Neural progenitor cell (in vitro differentiated cells): ENCODE results near the gene GNL1. TPM values are rescaled to one million over a fixed set of nuclear protein-coding genes. Genes with fewer than 3 reads are reported as not detected.

ENCODE experiments used
- DNase-seq: peaks from one replicate; pipeline ENCODE4 v3.0.0-alpha.2; 2016; ENCODE audit warnings: low spot score
- H2AFZ ChIP-seq: fragments of 200-600 bp; sonication (generic); replicated peaks from 2 replicates; pipeline ENCODE4 v1.6.1; 2016; ENCODE audit warnings: antibody characterized with exemption
- H3F3A ChIP-seq: fragments of 200-600 bp; sonication (generic); 2 replicates; pipeline ENCODE4 v1.6.1; 2016; ENCODE audit warnings: antibody characterized with exemption, low read depth
- H3K27ac ChIP-seq: fragments of 200-600 bp; sonication (generic); 2 replicates; pipeline ENCODE4 v1.5.1; 2016; ENCODE audit warnings: mild to moderate bottlenecking
- H3K27me3 ChIP-seq: fragments of 200-600 bp; sonication (generic); 2 replicates; pipeline ENCODE4 v1.6.1; 2016; ENCODE audit warnings: mild to moderate bottlenecking, moderate library complexity
- H3K36me3 ChIP-seq: fragments of 200-600 bp; sonication (generic); 2 replicates; pipeline ENCODE4 v1.5.1; 2016
- H3K4me1 ChIP-seq: fragments of 200-600 bp; sonication (generic); 2 replicates; pipeline ENCODE4 v1.6.1; 2016; ENCODE audit warnings: mixed run types
- H3K4me2 ChIP-seq: fragments of 200-600 bp; sonication (generic); 2 replicates; pipeline ENCODE4 v1.6.1; 2016
- H3K4me3 ChIP-seq: fragments of 200-600 bp; sonication (generic); 2 replicates; pipeline ENCODE4 v1.5.1; 2016
- H3K79me2 ChIP-seq: fragments of 200-600 bp; sonication (generic); 2 replicates; pipeline ENCODE4 v1.6.1; 2016; ENCODE audit warnings: low read depth
- H3K9ac ChIP-seq: fragments of 200-600 bp; sonication (generic); 2 replicates; pipeline ENCODE4 v1.6.1; 2016
- H3K9me3 ChIP-seq: fragments of 200-600 bp; sonication (generic); 2 replicates; pipeline ENCODE4 v1.5.1; 2016; ENCODE audit warnings: low read depth
- H4K20me1 ChIP-seq: fragments of 200-600 bp; sonication (generic); 2 replicates; pipeline ENCODE4 v1.6.1; 2016; ENCODE audit warnings: low read depth
- H3K27ac Mint-ChIP-seq: 3 replicates; pipeline ENCODE4 v1.8.0; 2021; ENCODE audit warnings: mixed read lengths
- H3K27me3 Mint-ChIP-seq: 2 replicates; pipeline ENCODE4 v1.8.0; 2022; ENCODE audit warnings: low read depth, mild to moderate bottlenecking, inconsistent platforms, moderate library complexity, mixed read lengths; ENCODE audit not compliant: insufficient read depth
- H3K36me3 Mint-ChIP-seq: 3 replicates; pipeline ENCODE4 v1.8.0; 2021; ENCODE audit warnings: mixed read lengths
- H3K4me1 Mint-ChIP-seq: 3 replicates; pipeline ENCODE4 v1.8.0; 2021; ENCODE audit warnings: mixed read lengths
- H3K4me3 Mint-ChIP-seq: 3 replicates; pipeline ENCODE4 v1.8.0; 2021; ENCODE audit warnings: mild to moderate bottlenecking, moderate library complexity, mixed read lengths
- H3K9me3 Mint-ChIP-seq: 3 replicates; pipeline ENCODE4 v1.8.0; 2020; ENCODE audit warnings: mixed read lengths
- CTCF ChIP-seq: fragments of 200-600 bp; sonication (generic); IDR thresholded peaks from 2 replicates; pipeline ENCODE4 v1.5.1; 2017; ENCODE audit warnings: antibody characterized with exemption, mild to moderate bottlenecking
- EZH2 ChIP-seq: fragments of 200-600 bp; sonication (generic); IDR thresholded peaks from 2 replicates; pipeline ENCODE4 v1.6.1; 2017; ENCODE audit warnings: antibody characterized with exemption, mild to moderate bottlenecking, moderate library complexity
- EZH2phosphoT487 ChIP-seq: fragments of 200-600 bp; sonication (generic); IDR thresholded peaks from 2 replicates; pipeline ENCODE4 v1.6.1; 2017; ENCODE audit warnings: antibody characterized with exemption
- total RNA-seq: library from RNA; depleted of rRNA; stranded (reverse); fragments of >200 nt; gene quantifications from 2 replicates; pipeline ENCODE4 v1.2.3, GENCODE V29; 2015; ENCODE audit warnings: low replicate concordance

GNL1 gene
- total RNA-seq, 1 donor from 2014 or later, result 23.7 TPM

GRCh38 chr6:30591008-30591407 is 34.7 kb upstream of the GNL1 start:
- Mint-ChIP-seq H3K4me3 (no peak overlapping the region), H3K4me1 (no peaks in the 10 kb centered on the region), H3K36me3 (peaks cover 42% of the 10 kb centered on the region), H3K27ac (no peak overlapping the region), H3K27me3 (peaks cover 7% of the 10 kb centered on the region), H3K9me3 (no peaks in the 10 kb centered on the region)
- H3K36me3 ChIP-seq, result peaks cover 7% of the 10 kb centered on the region
- H3K4me3 ChIP-seq, result no peak overlapping the region
- peaks cover 16% of the 10 kb centered on the region for H4K20me1 ChIP-seq
- no peaks in the 10 kb centered on the region for H3K4me1 ChIP-seq
- no peak overlapping the region for H3K4me2 ChIP-seq
- no peaks in the 10 kb centered on the region for H3K9me3 ChIP-seq
- no peak overlapping the region for H3K27ac ChIP-seq
- no peak for TF ChIP-seq CTCF
- TF ChIP-seq EZH2, result no peak
- no peak for TF ChIP-seq EZH2phosphoT487
- H2AFZ ChIP-seq, result no peak overlapping the region
- peaks cover 9% of the 10 kb centered on the region for H3K79me2 ChIP-seq
- no peak overlapping the region for H3K9ac ChIP-seq
- no peak for DNase-seq
- peaks cover 12% of the 10 kb centered on the region for H3F3A ChIP-seq
- no peaks in the 10 kb centered on the region for H3K27me3 ChIP-seq

GRCh38 chr6:30590509-30590908 is 34.2 kb upstream of the GNL1 start:
- no peaks in the 10 kb centered on the region for H3K4me1 Mint-ChIP-seq
- H3K9me3 Mint-ChIP-seq, result no peaks in the 10 kb centered on the region
- no peak for DNase-seq
- Histone ChIP-seq H3F3A (peaks cover 11% of the 10 kb centered on the region), H3K27me3 (no peaks in the 10 kb centered on the region), H3K4me1 (no peaks in the 10 kb centered on the region), H2AFZ (no peak overlapping the region), H4K20me1 (peaks cover 16% of the 10 kb centered on the region), H3K9me3 (no peaks in the 10 kb centered on the region), H3K9ac (no peak overlapping the region), H3K4me3 (no peak overlapping the region), H3K36me3 (peaks cover 7% of the 10 kb centered on the region), H3K27ac (no peak overlapping the region), H3K79me2 (peaks cover 9% of the 10 kb centered on the region), H3K4me2 (no peak overlapping the region)
- H3K27me3 Mint-ChIP-seq, result peaks cover 7% of the 10 kb centered on the region
- no peak overlapping the region for H3K4me3 Mint-ChIP-seq
- no peak overlapping the region for H3K27ac Mint-ChIP-seq
- H3K36me3 Mint-ChIP-seq, result peaks cover 41% of the 10 kb centered on the region
- TF ChIP-seq EZH2 (no peak), EZH2phosphoT487 (no peak), CTCF (no peak)

GRCh38 chr6:30589754-30590358 is 33.6 kb upstream of the GNL1 start:
- no peaks in the 10 kb centered on the region for H3K4me1 ChIP-seq
- Mint-ChIP-seq H3K9me3 (no peaks in the 10 kb centered on the region), H3K4me1 (no peaks in the 10 kb centered on the region), H3K27me3 (peaks cover 6% of the 10 kb centered on the region), H3K36me3 (peaks cover 40% of the 10 kb centered on the region), H3K27ac (no peak overlapping the region), H3K4me3 (no peak overlapping the region)
- no peak for TF ChIP-seq EZH2phosphoT487
- no peak for TF ChIP-seq EZH2
- no peak for TF ChIP-seq CTCF
- H3K27me3 ChIP-seq, result no peaks in the 10 kb centered on the region
- H3K27ac ChIP-seq, result no peak overlapping the region
- no peak for DNase-seq
- H3K4me3 ChIP-seq, result no peak overlapping the region
- no peak overlapping the region for H3K4me2 ChIP-seq
- H3K9ac ChIP-seq, result no peak overlapping the region
- peaks cover 7% of the 10 kb centered on the region for H3F3A ChIP-seq
- H3K79me2 ChIP-seq, result peaks cover 9% of the 10 kb centered on the region
- peaks cover 16% of the 10 kb centered on the region for H4K20me1 ChIP-seq
- H2AFZ ChIP-seq, result no peak overlapping the region
- H3K9me3 ChIP-seq, result no peaks in the 10 kb centered on the region
- H3K36me3 ChIP-seq, result peaks cover 7% of the 10 kb centered on the region
